K562 (cell line): ENCODE results near the gene MOG. TPM values are rescaled to one million over a fixed set of nuclear protein-coding genes. Genes with fewer than 3 reads are reported as not detected.

Experiments used
- ATAC-seq: fragments of 200-7000 bp; cut with Tn5 transposase; 3 replicates; pipeline ENCODE4 v1.9.1; 2020; ENCODE audit warnings: moderate library complexity
- BruUV-seq: library from RNA; stranded (reverse); fragments of 400-500 nt; replicated peaks from 2 replicates; lab custom pipeline; 2021; lab: Mats Ljungman, UMichigan
- CTCF ChIA-PET: fragments of 300-600 bp; formaldehyde crosslinking; extraction: SDS; loops from one replicate; lab custom pipeline; 2021; ENCODE audit warnings: low intra/inter-chr PET ratio; lab: Yijun Ruan, JAX
- POLR2A ChIA-PET: fragments of 300-600, 350-650 bp; sonication (Branson Sonifier 250); formaldehyde crosslinking; extraction: SDS; loops from one replicate; lab custom pipeline; 2021; ENCODE audit warnings: antibody characterized with exemption, inconsistent platforms; lab: Yijun Ruan, JAX
- DNase-seq, 4 experiments: peaks; one replicate each; pipeline versions ENCODE4 v3.0.0 to v3.0.0-alpha.2; 2011 to 2018; ENCODE audit warnings: low spot score in 3 of 4, mixed read lengths in 3 of 4; ENCODE audit errors: extremely low read depth in 1 of 4
- FAIRE-seq: peaks from 2 replicates; lab custom pipeline; 2011; peaks lifted over from hg19 to GRCh38; lab: Jason Lieb, UNC
- H2AFZ ChIP-seq: 2 replicates; pipeline ENCODE4 v1.6.0; 2011; ENCODE audit warnings: low read depth, low read length, control low read depth, inconsistent platforms
- H3K27ac ChIP-seq: fragments of 200-600 bp; 3 replicates; pipeline ENCODE4 v1.8.0; 2011; ENCODE audit warnings: low read depth, mild to moderate bottlenecking, control low read depth, inconsistent platforms, low read length, moderate library complexity, mixed read lengths; ENCODE audit errors: extremely low read depth
- H3K27me3 ChIP-seq, 2 experiments: fragments of 300-600 bp in 1 of 2; 2 replicates in 1 of 2; 3 replicates in 1 of 2; pipeline versions ENCODE4 v1.6.0 to v1.8.0; 2011; ENCODE audit warnings: inconsistent platforms in 2 of 2, low read length in 2 of 2, mild to moderate bottlenecking in 1 of 2, mixed read lengths in 1 of 2, moderate library complexity in 1 of 2; ENCODE audit not compliant: control insufficient read depth in 2 of 2, insufficient read depth in 2 of 2
- H3K36me3 ChIP-seq: fragments of 300-600 bp; 3 replicates; pipeline ENCODE4 v1.8.0; 2011; ENCODE audit warnings: mild to moderate bottlenecking, low read length, inconsistent platforms; ENCODE audit not compliant: control insufficient read depth, insufficient read depth
- H3K4me1 ChIP-seq, 2 experiments: fragments of 200-600 bp in 1 of 2; replicated peaks in 1 of 2; 2 replicates in 1 of 2; 3 replicates in 1 of 2; pipeline versions ENCODE4 v1.5.1 to v1.8.0; 2011; ENCODE audit warnings: inconsistent platforms in 2 of 2, low read length in 2 of 2, mild to moderate bottlenecking in 1 of 2, mixed read lengths in 1 of 2, moderate library complexity in 1 of 2; ENCODE audit not compliant: control insufficient read depth in 2 of 2, insufficient read depth in 2 of 2
- H3K4me2 ChIP-seq: 2 replicates; pipeline ENCODE4 v1.6.1; 2011; ENCODE audit warnings: low read length, control low read depth, inconsistent platforms, mixed read lengths; ENCODE audit not compliant: insufficient read depth
- H3K4me3 ChIP-seq: fragments of 200-600 bp; sonication (generic), shearing (Covaris generic); 2 replicates; pipeline ENCODE4 v1.5.1; 2016; ENCODE audit warnings: control low read depth, inconsistent platforms
- H3K79me2 ChIP-seq: fragments of 200-600 bp; 3 replicates; pipeline ENCODE4 v1.8.0; 2011; ENCODE audit warnings: low read length, inconsistent platforms; ENCODE audit not compliant: control insufficient read depth, insufficient read depth
- H3K9ac ChIP-seq, 2 experiments: 2 replicates each; pipeline versions ENCODE4 v1.6.0 to v1.6.1; 2011; ENCODE audit warnings: low read depth in 2 of 2, low read length in 2 of 2, control low read depth in 1 of 2, inconsistent platforms in 1 of 2, mild to moderate bottlenecking in 1 of 2, mixed read lengths in 1 of 2; ENCODE audit not compliant: insufficient read depth in 1 of 2
- H3K9me1 ChIP-seq: one replicate; pipeline ENCODE4 v1.6.0; 2011; ENCODE audit warnings: inconsistent platforms, mild to moderate bottlenecking, low read length, moderate library complexity; ENCODE audit not compliant: control insufficient read depth, insufficient read depth
- H3K9me3 ChIP-seq: replicated peaks from 2 replicates; pipeline ENCODE4 v1.5.1; 2011; ENCODE audit warnings: low read depth, low read length, inconsistent platforms; ENCODE audit not compliant: control insufficient read depth, insufficient read depth
- H4K20me1 ChIP-seq: replicated peaks from 2 replicates; pipeline ENCODE4 v1.6.1; 2011; ENCODE audit warnings: low read length, inconsistent platforms, mixed read lengths; ENCODE audit not compliant: control insufficient read depth, insufficient read depth
- HNRNPUL1 ChIP-seq: fragments of 200-400 bp; formaldehyde crosslinking; IDR thresholded peaks from 2 replicates; pipeline ENCODE4 v1.6.1; 2017; ENCODE audit warnings: low read length
- NR4A1 ChIP-seq, 2 experiments: fragments of 250-450 bp in 1 of 2; fragments of 450-650 bp in 1 of 2; sonication (Bioruptor Pico) in 1 of 2; IDR thresholded peaks; 2 replicates each; pipeline versions ENCODE4 v1.4.0 to v1.6.1; 2016 to 2020; ENCODE audit warnings: mild to moderate bottlenecking in 2 of 2, missing compliant biosample characterization in 1 of 2, missing genetic modification characterization in 1 of 2, moderate library complexity in 1 of 2
- WGBS: fragments of 100-300 bp; shearing (Covaris generic); methylation state at CpG from one replicate; pipeline ENCODE4 v1.1.6; 2016; ENCODE audit warnings: low coverage, mixed read lengths; ENCODE audit not compliant: insufficient coverage; ENCODE audit errors: missing lambda C conversion rate; 5-methylcytosine and 5-hydroxymethylcytosine counted together
- in situ Hi-C: fragments of 300-500 bp; cut with MboI; formaldehyde crosslinking; loops from 4 replicates; pipeline ENCODE4 v1.15.0; 2018; ENCODE audit warnings: inconsistent platforms, mixed read lengths
- intact Hi-C: fragments of 100-400 bp; cut with micrococcal nuclease; formaldehyde crosslinking; loops from 2 replicates; pipeline ENCODE4 v1.14.2; 2022
- polyA plus RNA-seq, 8 experiments: library from polyadenylated mRNA; depleted of rRNA in 4 of 8; stranded (reverse) in 5 of 8; unstranded in 3 of 8; fragments of >200 nt; fragmentation: Nextera tagmentation in 2 of 8; fragmentation: Illumina TruSeq in 1 of 8; extraction: Ambion mirVana in 2 of 8; extraction: Trizol in 1 of 8; gene quantifications; 2 replicates each; pipeline versions ENCODE4 v1.2.1 to v1.2.3, GENCODE V29; 2011 to 2014; ENCODE audit warnings: inconsistent platforms in 1 of 8, missing spikeins in 1 of 8
- total RNA-seq, 7 experiments: library from RNA; depleted of rRNA in 6 of 7; stranded (reverse); fragments of >200 nt in 6 of 7; fragmentation: Illumina TruSeq in 2 of 7; extraction: Trizol in 2 of 7; gene quantifications; 2 replicates each; pipeline versions ENCODE4 v1.2.1 to v1.2.3, GENCODE V29; 2011 to 2021; ENCODE audit warnings: low replicate concordance in 1 of 7
- TF ChIP-seq, protein P1 (sequence below): fragments of 200-600 bp; sonication (generic); IDR thresholded peaks from one replicate; pipeline ENCODE4 v1.6.1; 2012; ENCODE audit warnings: mild to moderate bottlenecking, low read depth, low read length, inconsistent platforms
- TF ChIP-seq, protein P2 (sequence below): sonication (generic); formaldehyde crosslinking; IDR thresholded peaks from 2 replicates; pipeline ENCODE4 v1.4.0; 2020; ENCODE audit warnings: mild to moderate bottlenecking, missing genetic modification reagents

Gene MOG
- total and polyA plus RNA-seq, 9 of the 15 experiments (the other 6 are each of a cell fraction or from before 2014, with no cell fraction given) = not detected

DNA sequence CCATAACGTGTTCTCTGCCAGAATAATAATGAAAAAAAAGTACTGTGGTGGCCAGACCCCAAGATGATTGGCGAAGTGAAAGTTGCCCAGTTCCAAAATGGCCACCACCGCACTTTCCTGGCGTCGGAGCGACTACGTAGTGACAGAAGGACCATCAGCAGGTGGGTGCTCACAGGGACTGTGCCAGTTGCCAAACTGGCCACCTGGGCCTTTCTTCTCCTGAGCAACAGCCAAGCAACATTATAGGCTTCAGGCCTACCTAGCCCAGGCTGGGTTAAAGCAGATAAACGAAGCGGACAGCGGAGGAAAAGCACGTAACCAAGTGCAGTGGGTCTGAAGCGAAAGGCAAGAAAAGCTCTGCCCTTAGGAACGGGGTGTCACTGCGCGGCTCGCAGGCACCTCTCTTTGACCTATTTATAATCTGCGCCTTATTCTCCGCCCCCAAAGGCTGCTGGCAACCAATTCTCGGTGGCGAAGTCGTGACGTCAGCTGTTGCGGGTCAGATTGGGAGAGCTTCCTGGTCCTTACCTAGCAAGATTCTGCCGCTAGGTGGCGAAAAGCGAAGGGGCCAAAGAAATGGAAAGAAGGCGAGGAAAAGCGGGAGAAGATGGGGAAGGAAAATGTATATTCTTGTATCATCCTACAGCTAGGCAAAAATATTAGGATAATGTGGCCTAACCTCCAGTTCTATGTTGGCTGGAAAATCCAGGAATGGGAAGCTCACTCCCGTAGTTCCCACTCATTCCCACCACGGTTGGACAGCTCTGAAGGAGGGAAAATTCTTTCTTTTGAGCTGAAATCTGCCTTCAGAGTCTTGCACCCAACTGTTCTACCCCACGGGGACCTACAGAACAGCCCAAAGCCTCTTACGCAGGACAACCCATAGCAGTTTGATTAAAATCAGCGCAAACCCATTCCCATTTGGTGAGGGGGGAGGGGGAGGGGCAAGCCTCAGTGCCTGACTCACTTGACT is 6.9 kb upstream of the MOG start:
- Histone ChIP-seq H3K9ac (peak overlapping the region; percentile 62 to 81; a peak in 3 of 4 replicates), H3K27me3 (peaks cover 1 to 10% of the 10 kb centered on the region in 2 experiments; a peak in 2 of 5 replicates), H4K20me1 (no peaks in the 10 kb centered on the region), H3K9me3 (no peaks in the 10 kb centered on the region), H3K4me3 (peak overlapping the region; percentile 33), H3K9me1 (no peaks in the 10 kb centered on the region), H2AFZ (peak overlapping the region; percentile 100), H3K4me2 (peak overlapping the region; percentile 94), H3K36me3 (no peaks in the 10 kb centered on the region), H3K4me1 (peaks cover 0 to 3% of the 10 kb centered on the region in 2 experiments; a peak in 2 of 5 replicates), H3K27ac (peak overlapping the region; percentile 71), H3K79me2 (no peaks in the 10 kb centered on the region)
- DNase-seq (peak; percentile 94 to 99 (median 96)), ATAC-seq (peak; percentile 99), FAIRE-seq (peak; percentile 100)
- ChIA-PET POLR2A (interaction anchor here (0.6 to 1.6 kb wide), 12 partner anchors 8 to 1952 kb away, joined by 3 to 6 read pairs (median 4); partner anchors contain the start of gene GABBR1), CTCF (interaction anchor here (0.7 to 1.3 kb wide), 7 partner anchors 19 to 364 kb away, joined by 3 to 4 read pairs (median 3); no protein-coding TSS in a partner anchor)
- intact Hi-C loops (loop anchor here (1.0 to 10.0 kb wide), 5 partner anchors 17 to 213 kb away; partner anchors contain the start of genes GABBR1, HLA-G and OR10C1), in situ Hi-C loops (no loop called here)
- BruUV-seq = TSS peak; percentile 93
- whole genome bisulfite sequencing = 5% methylated on average over 32 of the region's 33 CpGs
- TF ChIP-seq NR4A1 (CRISPR knock-in tag; IDR thresholded peaks at IDR 0.05) (peak; percentile 54; the same call in 1 of the 2 replicates), NR4A1 (tag; IDR thresholded peaks at IDR 0.05) (no peak), HNRNPUL1 (no peak)
- TF ChIP-seq, protein P1, sequence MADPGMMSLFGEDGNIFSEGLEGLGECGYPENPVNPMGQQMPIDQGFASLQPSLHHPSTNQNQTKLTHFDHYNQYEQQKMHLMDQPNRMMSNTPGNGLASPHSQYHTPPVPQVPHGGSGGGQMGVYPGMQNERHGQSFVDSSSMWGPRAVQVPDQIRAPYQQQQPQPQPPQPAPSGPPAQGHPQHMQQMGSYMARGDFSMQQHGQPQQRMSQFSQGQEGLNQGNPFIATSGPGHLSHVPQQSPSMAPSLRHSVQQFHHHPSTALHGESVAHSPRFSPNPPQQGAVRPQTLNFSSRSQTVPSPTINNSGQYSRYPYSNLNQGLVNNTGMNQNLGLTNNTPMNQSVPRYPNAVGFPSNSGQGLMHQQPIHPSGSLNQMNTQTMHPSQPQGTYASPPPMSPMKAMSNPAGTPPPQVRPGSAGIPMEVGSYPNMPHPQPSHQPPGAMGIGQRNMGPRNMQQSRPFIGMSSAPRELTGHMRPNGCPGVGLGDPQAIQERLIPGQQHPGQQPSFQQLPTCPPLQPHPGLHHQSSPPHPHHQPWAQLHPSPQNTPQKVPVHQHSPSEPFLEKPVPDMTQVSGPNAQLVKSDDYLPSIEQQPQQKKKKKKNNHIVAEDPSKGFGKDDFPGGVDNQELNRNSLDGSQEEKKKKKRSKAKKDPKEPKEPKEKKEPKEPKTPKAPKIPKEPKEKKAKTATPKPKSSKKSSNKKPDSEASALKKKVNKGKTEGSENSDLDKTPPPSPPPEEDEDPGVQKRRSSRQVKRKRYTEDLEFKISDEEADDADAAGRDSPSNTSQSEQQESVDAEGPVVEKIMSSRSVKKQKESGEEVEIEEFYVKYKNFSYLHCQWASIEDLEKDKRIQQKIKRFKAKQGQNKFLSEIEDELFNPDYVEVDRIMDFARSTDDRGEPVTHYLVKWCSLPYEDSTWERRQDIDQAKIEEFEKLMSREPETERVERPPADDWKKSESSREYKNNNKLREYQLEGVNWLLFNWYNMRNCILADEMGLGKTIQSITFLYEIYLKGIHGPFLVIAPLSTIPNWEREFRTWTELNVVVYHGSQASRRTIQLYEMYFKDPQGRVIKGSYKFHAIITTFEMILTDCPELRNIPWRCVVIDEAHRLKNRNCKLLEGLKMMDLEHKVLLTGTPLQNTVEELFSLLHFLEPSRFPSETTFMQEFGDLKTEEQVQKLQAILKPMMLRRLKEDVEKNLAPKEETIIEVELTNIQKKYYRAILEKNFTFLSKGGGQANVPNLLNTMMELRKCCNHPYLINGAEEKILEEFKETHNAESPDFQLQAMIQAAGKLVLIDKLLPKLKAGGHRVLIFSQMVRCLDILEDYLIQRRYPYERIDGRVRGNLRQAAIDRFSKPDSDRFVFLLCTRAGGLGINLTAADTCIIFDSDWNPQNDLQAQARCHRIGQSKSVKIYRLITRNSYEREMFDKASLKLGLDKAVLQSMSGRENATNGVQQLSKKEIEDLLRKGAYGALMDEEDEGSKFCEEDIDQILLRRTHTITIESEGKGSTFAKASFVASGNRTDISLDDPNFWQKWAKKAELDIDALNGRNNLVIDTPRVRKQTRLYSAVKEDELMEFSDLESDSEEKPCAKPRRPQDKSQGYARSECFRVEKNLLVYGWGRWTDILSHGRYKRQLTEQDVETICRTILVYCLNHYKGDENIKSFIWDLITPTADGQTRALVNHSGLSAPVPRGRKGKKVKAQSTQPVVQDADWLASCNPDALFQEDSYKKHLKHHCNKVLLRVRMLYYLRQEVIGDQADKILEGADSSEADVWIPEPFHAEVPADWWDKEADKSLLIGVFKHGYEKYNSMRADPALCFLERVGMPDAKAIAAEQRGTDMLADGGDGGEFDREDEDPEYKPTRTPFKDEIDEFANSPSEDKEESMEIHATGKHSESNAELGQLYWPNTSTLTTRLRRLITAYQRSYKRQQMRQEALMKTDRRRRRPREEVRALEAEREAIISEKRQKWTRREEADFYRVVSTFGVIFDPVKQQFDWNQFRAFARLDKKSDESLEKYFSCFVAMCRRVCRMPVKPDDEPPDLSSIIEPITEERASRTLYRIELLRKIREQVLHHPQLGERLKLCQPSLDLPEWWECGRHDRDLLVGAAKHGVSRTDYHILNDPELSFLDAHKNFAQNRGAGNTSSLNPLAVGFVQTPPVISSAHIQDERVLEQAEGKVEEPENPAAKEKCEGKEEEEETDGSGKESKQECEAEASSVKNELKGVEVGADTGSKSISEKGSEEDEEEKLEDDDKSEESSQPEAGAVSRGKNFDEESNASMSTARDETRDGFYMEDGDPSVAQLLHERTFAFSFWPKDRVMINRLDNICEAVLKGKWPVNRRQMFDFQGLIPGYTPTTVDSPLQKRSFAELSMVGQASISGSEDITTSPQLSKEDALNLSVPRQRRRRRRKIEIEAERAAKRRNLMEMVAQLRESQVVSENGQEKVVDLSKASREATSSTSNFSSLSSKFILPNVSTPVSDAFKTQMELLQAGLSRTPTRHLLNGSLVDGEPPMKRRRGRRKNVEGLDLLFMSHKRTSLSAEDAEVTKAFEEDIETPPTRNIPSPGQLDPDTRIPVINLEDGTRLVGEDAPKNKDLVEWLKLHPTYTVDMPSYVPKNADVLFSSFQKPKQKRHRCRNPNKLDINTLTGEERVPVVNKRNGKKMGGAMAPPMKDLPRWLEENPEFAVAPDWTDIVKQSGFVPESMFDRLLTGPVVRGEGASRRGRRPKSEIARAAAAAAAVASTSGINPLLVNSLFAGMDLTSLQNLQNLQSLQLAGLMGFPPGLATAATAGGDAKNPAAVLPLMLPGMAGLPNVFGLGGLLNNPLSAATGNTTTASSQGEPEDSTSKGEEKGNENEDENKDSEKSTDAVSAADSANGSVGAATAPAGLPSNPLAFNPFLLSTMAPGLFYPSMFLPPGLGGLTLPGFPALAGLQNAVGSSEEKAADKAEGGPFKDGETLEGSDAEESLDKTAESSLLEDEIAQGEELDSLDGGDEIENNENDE = no peak
- TF ChIP-seq, protein P2, sequence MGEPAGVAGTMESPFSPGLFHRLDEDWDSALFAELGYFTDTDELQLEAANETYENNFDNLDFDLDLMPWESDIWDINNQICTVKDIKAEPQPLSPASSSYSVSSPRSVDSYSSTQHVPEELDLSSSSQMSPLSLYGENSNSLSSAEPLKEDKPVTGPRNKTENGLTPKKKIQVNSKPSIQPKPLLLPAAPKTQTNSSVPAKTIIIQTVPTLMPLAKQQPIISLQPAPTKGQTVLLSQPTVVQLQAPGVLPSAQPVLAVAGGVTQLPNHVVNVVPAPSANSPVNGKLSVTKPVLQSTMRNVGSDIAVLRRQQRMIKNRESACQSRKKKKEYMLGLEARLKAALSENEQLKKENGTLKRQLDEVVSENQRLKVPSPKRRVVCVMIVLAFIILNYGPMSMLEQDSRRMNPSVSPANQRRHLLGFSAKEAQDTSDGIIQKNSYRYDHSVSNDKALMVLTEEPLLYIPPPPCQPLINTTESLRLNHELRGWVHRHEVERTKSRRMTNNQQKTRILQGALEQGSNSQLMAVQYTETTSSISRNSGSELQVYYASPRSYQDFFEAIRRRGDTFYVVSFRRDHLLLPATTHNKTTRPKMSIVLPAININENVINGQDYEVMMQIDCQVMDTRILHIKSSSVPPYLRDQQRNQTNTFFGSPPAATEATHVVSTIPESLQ (CRISPR knock-in tag) = no peak
